Measurements from ENCODE around the gene ASPRV1. TPM values are rescaled to one million over a fixed set of nuclear protein-coding genes. Genes with fewer than 3 reads are reported as not detected.

ASPRV1 gene
- total RNA-seq, 1 experiment from 2014 or later: 0.48 TPM

DNA sequence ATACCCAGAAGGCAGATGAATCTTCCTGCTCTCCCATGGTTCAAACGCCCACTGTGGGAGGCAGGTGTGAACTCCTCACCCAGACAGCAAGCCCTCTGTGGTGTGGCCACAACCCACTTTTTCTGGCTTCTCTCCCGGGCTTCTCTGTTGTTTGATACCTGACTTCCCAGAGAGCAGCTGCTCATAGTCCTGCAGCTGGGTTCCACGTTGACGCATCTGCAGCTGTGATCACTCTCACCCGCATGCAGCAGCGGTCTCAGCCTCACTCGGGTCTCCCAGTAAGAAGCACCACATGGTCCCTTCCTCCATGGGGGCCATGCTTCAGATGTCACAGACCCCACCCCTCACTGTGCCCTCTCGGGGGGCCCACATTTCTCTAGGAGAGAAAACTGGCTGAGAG, 3.5 kb downstream of the ASPRV1 start:
- no TSS peak for BruUV-seq (replicated peaks)
- no peaks in the 10 kb centered on the region for H4K20me1 ChIP-seq (ENCODE audit: insufficient read depth)
- no peak for TF ChIP-seq EZH2 (IDR thresholded peaks at IDR 0.05; ENCODE audit: low read depth)
- TF ChIP-seq, protein P1, sequence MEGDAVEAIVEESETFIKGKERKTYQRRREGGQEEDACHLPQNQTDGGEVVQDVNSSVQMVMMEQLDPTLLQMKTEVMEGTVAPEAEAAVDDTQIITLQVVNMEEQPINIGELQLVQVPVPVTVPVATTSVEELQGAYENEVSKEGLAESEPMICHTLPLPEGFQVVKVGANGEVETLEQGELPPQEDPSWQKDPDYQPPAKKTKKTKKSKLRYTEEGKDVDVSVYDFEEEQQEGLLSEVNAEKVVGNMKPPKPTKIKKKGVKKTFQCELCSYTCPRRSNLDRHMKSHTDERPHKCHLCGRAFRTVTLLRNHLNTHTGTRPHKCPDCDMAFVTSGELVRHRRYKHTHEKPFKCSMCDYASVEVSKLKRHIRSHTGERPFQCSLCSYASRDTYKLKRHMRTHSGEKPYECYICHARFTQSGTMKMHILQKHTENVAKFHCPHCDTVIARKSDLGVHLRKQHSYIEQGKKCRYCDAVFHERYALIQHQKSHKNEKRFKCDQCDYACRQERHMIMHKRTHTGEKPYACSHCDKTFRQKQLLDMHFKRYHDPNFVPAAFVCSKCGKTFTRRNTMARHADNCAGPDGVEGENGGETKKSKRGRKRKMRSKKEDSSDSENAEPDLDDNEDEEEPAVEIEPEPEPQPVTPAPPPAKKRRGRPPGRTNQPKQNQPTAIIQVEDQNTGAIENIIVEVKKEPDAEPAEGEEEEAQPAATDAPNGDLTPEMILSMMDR (conservative IDR thresholded peaks at IDR 0.05): no peak

DNA sequence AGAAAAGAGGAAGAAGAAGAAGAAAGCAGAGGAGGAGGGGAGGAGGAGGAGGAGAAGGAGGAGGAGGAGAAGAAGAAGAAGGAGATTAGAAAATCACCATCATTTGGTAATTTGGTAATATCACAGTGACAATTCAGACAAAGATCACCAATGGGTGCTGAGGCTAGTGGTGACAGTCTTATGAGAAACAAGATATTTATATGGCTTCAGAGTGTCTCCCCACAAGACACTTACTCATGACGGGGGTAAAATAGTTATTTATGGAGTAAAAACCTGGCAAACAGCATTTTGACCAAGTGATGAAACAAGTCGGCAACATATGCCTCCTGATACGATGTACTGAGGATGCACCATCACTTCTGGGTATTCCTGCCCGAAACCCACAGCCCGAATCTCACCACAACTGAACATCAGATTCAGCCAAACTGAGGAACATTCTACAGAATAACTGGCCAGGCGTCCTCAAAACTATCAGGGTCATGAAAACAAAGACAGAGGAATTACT, 4.9 kb downstream of the ASPRV1 start:
- ChIA-PET CTCF (no interaction called here), POLR2A (ENCODE audit: unreplicated experiment) (no interaction called here)
- H3K27me3 ChIP-seq (ENCODE audit: insufficient read depth, low read depth): no peaks in the 10 kb centered on the region
- H3K36me3 ChIP-seq (ENCODE audit: low read depth): no peaks in the 10 kb centered on the region
- H3K4me3 ChIP-seq: no peak overlapping the region
- H3K4me2 ChIP-seq: no peak overlapping the region
- no peaks in the 10 kb centered on the region; the same call in 1 of the 2 replicates for H3F3A ChIP-seq (ENCODE audit: insufficient read depth, low read depth)
- H3K9me2 ChIP-seq (ENCODE audit: insufficient read depth): no peaks in the 10 kb centered on the region
- H4K20me1 ChIP-seq (ENCODE audit: insufficient read depth): no peaks in the 10 kb centered on the region
- intact Hi-C loops (cut with micrococcal nuclease; ENCODE audit: unreplicated experiment): no loop called here
- no TSS peak for BruUV-seq (replicated peaks)
- H3K4me1 ChIP-seq (replicated peaks; ENCODE audit: insufficient read depth): no peaks in the 10 kb centered on the region
- H2AFZ ChIP-seq: no peak overlapping the region
- H3K27ac ChIP-seq: no peak overlapping the region
- H3K9me3 ChIP-seq (ENCODE audit: insufficient read depth, low read depth): no peaks in the 10 kb centered on the region
- no peak for DNase-seq
- H3K79me2 ChIP-seq (ENCODE audit: low read depth): no peaks in the 10 kb centered on the region
- TF ChIP-seq EZH2 (IDR thresholded peaks at IDR 0.05; ENCODE audit: low read depth): no peak

More for the DNA sequence above, 3.5 kb downstream of the ASPRV1 start:
- Histone ChIP-seq H3K9me3 (ENCODE audit: insufficient read depth, low read depth) (no peaks in the 10 kb centered on the region), H2AFZ (no peak overlapping the region), H3K4me1 (replicated peaks; ENCODE audit: insufficient read depth) (no peaks in the 10 kb centered on the region), H3K9me2 (ENCODE audit: insufficient read depth) (no peaks in the 10 kb centered on the region), H3K4me3 (no peak overlapping the region), H3K79me2 (ENCODE audit: low read depth) (no peaks in the 10 kb centered on the region), H3K27me3 (ENCODE audit: insufficient read depth, low read depth) (no peaks in the 10 kb centered on the region), H3K4me2 (no peak overlapping the region), H3K27ac (no peak overlapping the region), H3K36me3 (ENCODE audit: low read depth) (no peaks in the 10 kb centered on the region), H3F3A (ENCODE audit: insufficient read depth, low read depth) (no peaks in the 10 kb centered on the region; the same call in 1 of the 2 replicates)
- ChIA-PET CTCF (no interaction called here), POLR2A (ENCODE audit: unreplicated experiment) (no interaction called here)
- no peak for DNase-seq
- intact Hi-C loops (cut with micrococcal nuclease; ENCODE audit: unreplicated experiment): no loop called here

DNA sequence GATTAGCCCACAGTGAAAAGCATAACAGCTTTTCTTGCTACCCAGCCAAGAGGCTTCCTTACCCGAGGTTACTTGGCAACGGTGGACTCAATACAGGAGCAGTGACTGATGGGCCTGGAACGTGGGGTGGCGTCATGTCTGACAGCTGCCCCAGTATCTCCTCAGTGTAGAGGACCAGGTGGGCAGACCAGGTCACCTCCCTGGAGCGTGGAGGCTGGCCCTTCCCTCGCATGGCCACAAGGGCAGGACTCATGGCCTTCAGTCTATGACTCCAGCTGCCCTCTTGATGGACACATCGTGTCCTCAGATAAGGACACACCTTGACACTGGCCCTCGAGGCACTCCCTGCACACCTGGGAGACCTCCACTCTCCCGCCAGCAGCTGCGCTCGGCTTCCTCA, 6.4 kb downstream of the ASPRV1 start:
- no TSS peak for BruUV-seq (replicated peaks)
- Histone ChIP-seq H2AFZ (no peak overlapping the region), H3K36me3 (ENCODE audit: low read depth) (no peaks in the 10 kb centered on the region), H3F3A (ENCODE audit: insufficient read depth, low read depth) (peaks cover 3% of the 10 kb centered on the region), H3K9me2 (ENCODE audit: insufficient read depth) (no peaks in the 10 kb centered on the region), H4K20me1 (ENCODE audit: insufficient read depth) (no peaks in the 10 kb centered on the region), H3K4me3 (no peak overlapping the region), H3K27ac (no peak overlapping the region), H3K79me2 (ENCODE audit: low read depth) (no peaks in the 10 kb centered on the region), H3K9me3 (ENCODE audit: insufficient read depth, low read depth) (no peaks in the 10 kb centered on the region), H3K4me2 (no peak overlapping the region), H3K4me1 (replicated peaks; ENCODE audit: insufficient read depth) (no peaks in the 10 kb centered on the region), H3K27me3 (ENCODE audit: insufficient read depth, low read depth) (no peaks in the 10 kb centered on the region)
- DNase-seq: peak; percentile 43 to 57
- CTCF ChIA-PET: no interaction called here
- intact Hi-C loops (cut with micrococcal nuclease; ENCODE audit: unreplicated experiment): no loop called here
- POLR2A ChIA-PET (ENCODE audit: unreplicated experiment): no interaction called here
- TF ChIP-seq, protein P1 (conservative IDR thresholded peaks at IDR 0.05): no peak
- no peak for TF ChIP-seq EZH2 (IDR thresholded peaks at IDR 0.05; ENCODE audit: low read depth)

DNA sequence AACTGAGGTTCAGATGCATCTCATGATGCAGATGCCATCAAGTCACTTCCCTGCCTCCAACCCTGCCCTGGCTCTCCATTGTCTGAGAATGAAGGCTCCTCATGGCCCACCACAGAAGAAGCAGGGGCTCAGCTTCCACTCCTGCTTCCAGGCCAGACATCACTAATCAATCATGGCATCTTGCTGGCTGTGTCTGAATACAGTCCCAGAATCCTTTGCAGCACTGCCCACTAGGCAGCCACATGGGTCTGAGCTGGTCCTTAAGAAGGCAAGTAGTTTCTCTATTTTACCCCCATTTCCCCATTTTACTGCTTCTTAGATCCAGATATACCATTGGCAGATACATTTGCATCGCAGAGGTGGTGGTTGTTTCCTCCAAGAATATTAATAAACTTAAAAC, 7.3 kb downstream of the ASPRV1 start:
- intact Hi-C loops (cut with micrococcal nuclease; ENCODE audit: unreplicated experiment): no loop called here
- Histone ChIP-seq H3K4me2 (no peak overlapping the region), H3F3A (ENCODE audit: insufficient read depth, low read depth) (peaks cover 12% of the 10 kb centered on the region), H3K9me3 (ENCODE audit: insufficient read depth, low read depth) (no peaks in the 10 kb centered on the region), H3K4me1 (replicated peaks; ENCODE audit: insufficient read depth) (peaks cover 5% of the 10 kb centered on the region), H3K4me3 (no peak overlapping the region), H3K9me2 (ENCODE audit: insufficient read depth) (no peaks in the 10 kb centered on the region), H3K79me2 (ENCODE audit: low read depth) (no peaks in the 10 kb centered on the region), H3K27me3 (ENCODE audit: insufficient read depth, low read depth) (no peaks in the 10 kb centered on the region), H4K20me1 (ENCODE audit: insufficient read depth) (no peaks in the 10 kb centered on the region), H3K36me3 (ENCODE audit: low read depth) (no peaks in the 10 kb centered on the region), H2AFZ (no peak overlapping the region), H3K27ac (no peak overlapping the region)
- POLR2A ChIA-PET (ENCODE audit: unreplicated experiment): interaction anchor here (0.5 kb wide), 1 partner anchor 49 kb away, joined by 3 read pairs; no protein-coding TSS in a partner anchor
- CTCF ChIA-PET: no interaction called here
- DNase-seq: no peak
- TF ChIP-seq, protein P1 (conservative IDR thresholded peaks at IDR 0.05): no peak
- TF ChIP-seq EZH2 (IDR thresholded peaks at IDR 0.05; ENCODE audit: low read depth): no peak
- no TSS peak for BruUV-seq (replicated peaks)
